GM19452 (cell line): Measurements from ENCODE around the gene LAMP1.
"Not testable (repeated sequence)": the region's sequence is repeated elsewhere in the genome, so short reads cannot be mapped to it uniquely, and the experiment has no call there.

ENCODE experiments used
- ATAC-seq: cut with Tn5 transposase; IDR thresholded peaks from one replicate; pipeline ENCODE4 v1.9.1; 2021; ENCODE audit not compliant: unreplicated experiment

LAMP1 gene

GRCh38 chr13:113327391-113327765, 30.3 kb downstream of the LAMP1 start:
- no peak for ATAC-seq

GRCh38 chr13:113327766-113328471, 30.9 kb downstream of the LAMP1 start:
- no peak for ATAC-seq

DNA sequence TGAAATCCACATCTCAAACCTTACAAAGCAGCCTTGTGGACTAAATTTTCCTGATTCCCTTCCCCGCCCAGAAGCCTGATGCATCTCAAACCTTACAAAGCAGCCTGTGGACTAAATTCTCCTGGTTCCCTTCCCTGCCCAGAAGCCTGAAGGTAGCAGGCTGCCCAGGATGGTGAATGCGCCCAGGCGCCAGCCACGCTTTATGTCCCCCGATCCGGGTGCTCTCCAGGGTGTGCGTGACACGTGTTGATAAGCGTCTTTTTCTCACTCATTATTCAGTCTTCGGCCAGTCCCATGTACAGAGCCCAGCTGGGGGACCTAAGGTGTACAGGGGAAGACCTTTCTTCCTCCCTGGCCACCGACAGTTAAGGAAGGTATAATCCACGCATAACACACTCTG, 31.8 kb downstream of the LAMP1 start:
- no peak for ATAC-seq

DNA sequence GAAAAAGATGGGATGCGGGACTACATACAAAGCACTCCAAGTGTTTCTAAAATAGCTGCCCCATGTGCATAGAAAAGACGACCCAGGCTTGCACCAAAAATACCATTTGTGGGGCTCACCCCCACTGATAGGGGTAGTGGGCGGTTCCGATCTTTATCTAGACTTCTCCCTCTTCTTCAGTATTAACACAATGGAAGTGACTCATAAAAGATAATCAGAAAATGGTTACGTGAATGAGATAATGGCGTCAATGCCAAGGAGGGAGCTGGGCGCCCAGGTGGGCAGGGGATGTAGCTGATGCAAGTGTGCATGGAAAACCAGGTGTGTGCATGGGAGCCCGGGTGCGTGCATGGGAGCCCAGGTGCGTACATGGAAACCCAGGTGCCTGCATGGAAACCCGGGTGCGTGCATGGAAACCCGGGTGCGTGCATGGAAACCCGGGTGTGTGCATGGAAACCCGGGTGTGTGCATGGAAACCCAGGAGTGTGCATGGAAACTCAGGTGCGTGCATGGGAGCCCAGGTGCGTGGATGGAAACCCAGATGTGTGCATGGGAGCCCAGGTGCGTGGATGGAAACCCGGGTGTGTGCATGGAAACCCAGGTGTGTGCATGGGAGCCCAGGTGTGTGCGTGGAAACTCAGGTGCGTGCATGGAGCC, 32.7 kb downstream of the LAMP1 start:
- no peak for ATAC-seq

GRCh38 chr13:113332615-113333014, 35.6 kb downstream of the LAMP1 start:
- ATAC-seq: no peak

GRCh38 chr13:113333076-113333475, 36.0 kb downstream of the LAMP1 start:
- no peak for ATAC-seq

DNA sequence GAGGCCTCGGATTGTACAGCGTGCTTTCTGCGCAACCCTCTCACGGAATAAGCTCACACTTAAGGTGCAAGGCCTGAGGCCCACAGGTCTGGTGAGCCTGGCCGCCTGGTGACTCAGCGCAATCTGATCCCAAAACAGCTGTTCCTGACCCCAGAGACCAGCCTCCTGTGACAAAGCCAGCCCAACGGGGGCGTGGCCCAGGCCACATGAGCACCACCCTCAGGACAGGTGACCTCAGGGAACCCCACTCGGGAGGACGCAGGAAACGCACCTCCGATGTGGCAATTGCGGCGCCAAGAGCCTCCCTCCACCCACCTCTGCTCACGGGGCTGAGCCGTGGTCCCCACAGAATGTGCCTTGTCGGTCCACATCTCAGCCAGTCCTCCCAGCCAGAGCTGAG, 40.5 kb downstream of the LAMP1 start:
- ATAC-seq: no peak

DNA sequence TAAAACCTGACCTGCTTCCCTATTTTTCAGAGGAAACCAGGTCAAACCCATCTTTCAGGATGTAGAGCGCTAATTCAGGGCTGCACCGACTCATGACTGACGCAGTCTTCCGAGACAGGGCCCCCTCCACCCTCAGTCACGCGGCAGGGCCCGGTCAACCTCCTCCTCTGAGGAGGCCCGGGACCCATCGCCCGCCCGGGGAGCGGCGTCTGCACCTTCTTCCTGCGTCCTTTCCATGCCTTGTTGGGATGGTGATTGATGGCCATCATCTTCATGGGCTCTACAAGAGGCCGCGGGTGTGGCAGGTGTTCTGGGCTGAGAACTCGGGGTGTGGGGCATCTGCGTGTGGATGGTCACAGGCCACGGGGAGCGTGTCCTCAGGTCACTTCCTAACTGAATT, 40.9 kb downstream of the LAMP1 start:
- no peak for ATAC-seq

DNA sequence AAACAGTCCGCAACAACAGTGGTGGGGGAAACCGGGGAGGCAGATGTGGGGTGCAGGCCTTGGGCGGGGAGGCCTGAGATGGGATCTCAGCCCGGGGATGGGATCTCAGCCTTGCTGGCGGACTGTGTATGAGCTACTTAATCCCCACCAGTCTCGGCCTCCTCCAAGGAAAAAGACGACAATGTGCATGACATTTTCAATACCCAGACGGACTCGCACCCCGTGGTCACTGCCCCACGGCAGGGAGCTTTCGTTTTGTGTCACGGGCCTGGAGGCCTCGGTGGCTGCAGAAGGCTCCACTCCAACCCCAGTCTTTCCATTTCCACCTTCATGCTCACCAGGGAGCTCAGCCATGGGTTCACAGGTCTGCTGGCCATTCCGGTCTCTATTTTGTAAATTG, 41.4 kb downstream of the LAMP1 start:
- no peak for ATAC-seq

DNA sequence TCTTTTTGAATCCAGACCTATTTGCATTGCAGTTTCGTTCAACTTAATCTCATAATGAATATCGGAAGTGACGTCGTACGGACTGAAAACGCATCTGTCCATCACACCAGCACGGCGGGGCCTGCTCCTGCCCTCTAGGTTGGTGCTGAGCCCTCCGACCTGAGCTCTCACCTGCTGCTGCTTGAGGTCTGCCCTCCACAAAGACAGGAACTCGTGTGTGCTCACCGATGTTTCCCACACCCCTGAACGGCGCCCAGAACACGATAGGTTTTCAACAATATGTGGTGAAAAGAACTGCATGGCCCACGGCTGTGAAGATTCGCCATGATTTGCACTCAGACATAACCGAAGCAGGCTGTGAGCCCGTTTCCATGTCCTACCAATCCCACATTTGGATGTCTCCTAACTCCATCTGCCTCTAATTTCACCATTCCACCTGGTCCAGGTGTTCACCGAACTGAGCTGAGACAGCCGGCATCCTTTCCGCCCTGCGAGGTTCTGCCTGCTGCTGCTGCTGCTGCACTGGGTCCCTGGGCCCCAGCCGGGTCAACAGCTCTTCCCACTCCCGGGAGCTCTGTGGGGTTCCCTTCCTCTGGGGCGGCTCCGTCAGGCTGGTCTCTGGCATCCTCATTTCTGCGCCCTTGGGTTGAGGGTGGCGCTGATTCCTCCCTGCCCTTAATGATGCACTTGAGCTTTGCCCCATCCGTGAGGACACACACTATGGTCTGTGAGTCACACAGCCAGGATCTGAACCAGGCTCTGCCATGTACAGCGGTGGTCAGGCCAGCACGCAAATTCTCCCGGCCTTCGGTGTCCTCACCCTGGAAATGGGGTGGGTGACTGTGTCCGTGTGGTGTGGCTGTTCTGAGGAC, 46.0 kb downstream of the LAMP1 start:
- ATAC-seq: no peak

GRCh38 chr13:113343692-113343968, 46.6 kb downstream of the LAMP1 start:
- no peak for ATAC-seq

GRCh38 chr13:113345486-113345885, 48.4 kb downstream of the LAMP1 start:
- ATAC-seq: no peak

- ATAC-seq: not testable (repeated sequence)
These were observed 50.7 kb downstream of the LAMP1 start for GRCh38 chr13:113347736-113348225.

DNA sequence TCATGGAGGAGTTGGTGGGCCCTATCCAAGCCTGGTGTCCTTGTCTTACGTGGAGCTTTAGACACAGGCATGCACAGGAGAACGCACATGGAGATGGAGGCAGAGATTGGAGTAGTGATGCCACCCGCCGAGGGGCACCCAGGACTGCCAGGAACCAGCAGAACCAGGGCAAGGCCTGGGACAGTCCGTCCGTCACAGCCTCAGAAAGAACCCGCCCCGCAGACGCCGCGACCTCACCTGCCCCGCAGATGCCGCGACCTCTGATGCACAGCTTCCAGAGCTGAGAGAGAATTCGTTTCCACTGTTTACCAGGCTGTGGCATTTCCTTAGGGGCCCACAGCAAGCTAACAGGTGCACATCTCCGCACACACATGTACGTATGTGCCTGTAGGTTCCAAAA, 51.6 kb downstream of the LAMP1 start:
- no peak for ATAC-seq

DNA sequence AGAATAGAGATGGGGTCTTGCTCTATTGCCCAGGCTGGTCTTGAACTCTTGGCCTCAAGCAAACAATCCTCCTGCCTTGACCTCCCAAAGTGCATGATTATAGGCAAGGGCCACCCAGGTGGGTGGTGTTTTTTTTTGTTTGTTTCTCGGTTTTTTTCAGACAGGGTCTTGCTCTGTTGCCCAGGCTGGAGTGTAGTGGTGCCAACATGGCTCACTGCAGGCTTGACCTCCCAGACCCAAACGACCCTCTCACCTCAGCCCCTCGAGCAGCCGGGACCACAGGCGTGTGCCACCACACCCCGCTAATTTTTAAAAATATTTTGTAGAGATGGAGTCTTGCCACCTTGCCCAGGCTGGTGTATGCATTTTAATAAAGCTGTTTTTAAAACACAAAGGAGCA, 52.0 kb downstream of the LAMP1 start:
- no peak for ATAC-seq

GRCh38 chr13:113349491-113349890, 52.5 kb downstream of the LAMP1 start:
- no peak for ATAC-seq

GRCh38 chr13:113350065-113350937, 53.3 kb downstream of the LAMP1 start:
- no peak for ATAC-seq

GRCh38 chr13:113350938-113351335, 53.9 kb downstream of the LAMP1 start:
- ATAC-seq: no peak

- no peak for ATAC-seq
These were observed 54.5 kb downstream of the LAMP1 start for GRCh38 chr13:113351514-113352026.

DNA sequence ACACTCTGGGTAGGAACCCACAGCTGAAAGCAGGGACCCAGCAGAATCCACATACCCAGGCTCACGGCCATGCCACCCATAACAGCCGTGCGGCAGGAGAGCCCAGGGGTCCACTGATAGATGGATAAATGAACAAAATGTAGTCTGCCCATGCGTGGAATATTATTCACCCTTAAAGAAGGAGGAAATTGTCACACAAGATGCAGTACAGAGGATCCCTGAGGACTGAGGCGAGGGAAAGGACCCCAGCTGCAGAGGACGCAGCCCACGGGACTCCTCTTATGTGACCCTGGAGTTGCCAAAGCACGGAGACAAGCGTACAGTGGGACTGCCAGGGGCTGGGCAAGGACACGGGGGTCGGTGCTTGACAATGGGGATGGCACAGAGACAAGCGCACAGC, 56.2 kb downstream of the LAMP1 start:
- ATAC-seq: no peak
